Sigmoid colon (tissue), 7 donors: ENCODE data around the gene MYO15B. TPM values are rescaled to one million over a fixed set of nuclear protein-coding genes. Genes with fewer than 3 reads are reported as not detected.
"Not testable (repeated sequence)": the region's sequence is repeated elsewhere in the genome, so short reads cannot be mapped to it uniquely, and the experiment has no call there.

Experiments used
- DNase-seq: peaks from one replicate; pipeline ENCODE4 v3.0.0-alpha.2; 2019
- H3K27ac ChIP-seq, 4 donors: fragments of 200-600 bp; sonication (generic); one replicate each; pipeline ENCODE4 v1.5.1; 2016 to 2019; ENCODE audit warnings: mild to moderate bottlenecking in 1 of 4
- H3K27me3 ChIP-seq, 3 donors: fragments of 200-600 bp; sonication (generic); one replicate each; pipeline ENCODE4 v1.5.1; 2019; ENCODE audit warnings: mild to moderate bottlenecking in 1 of 3
- H3K36me3 ChIP-seq, 4 donors: fragments of 200-600 bp; sonication (generic); one replicate each; pipeline ENCODE4 v1.5.1; 2016 to 2019
- H3K4me1 ChIP-seq, 4 donors: fragments of 200-600 bp; sonication (generic); one replicate each; pipeline ENCODE4 v1.5.1; 2017 to 2019
- H3K4me3 ChIP-seq, 4 donors: fragments of 200-600 bp; sonication (generic); one replicate each; pipeline ENCODE4 v1.5.1; 2017 to 2019; ENCODE audit warnings: mild to moderate bottlenecking in 2 of 4, moderate library complexity in 1 of 4
- H3K9me3 ChIP-seq, 4 donors: fragments of 200-600 bp in 3 of 4; sonication (generic) in 3 of 4; one replicate each; pipeline versions ENCODE4 v1.5.1 to v1.6.1; 2013 to 2019
- CTCF ChIP-seq, 4 experiments: fragments of 450-650 bp in 3 of 4; fragments of 200-600 bp in 1 of 4; IDR thresholded peaks; one replicate each; pipeline ENCODE4 v1.5.1; 2016 to 2019; ENCODE audit warnings: antibody characterized with exemption in 4 of 4, mild to moderate bottlenecking in 3 of 4, moderate library complexity in 2 of 4
- EP300 ChIP-seq, 4 donors: sonication (generic); formaldehyde crosslinking; IDR thresholded peaks; one replicate each; pipeline ENCODE4 v1.6.1; 2017; ENCODE audit warnings: antibody characterized with exemption in 4 of 4
- POLR2A ChIP-seq, 2 donors: fragments of 450-650 bp; IDR thresholded peaks; one replicate each; pipeline ENCODE4 v1.6.1; 2016; ENCODE audit warnings: antibody characterized with exemption in 2 of 2, mild to moderate bottlenecking in 2 of 2, moderate library complexity in 2 of 2
- POLR2AphosphoS5 ChIP-seq, 4 donors: sonication (generic); formaldehyde crosslinking; IDR thresholded peaks; one replicate each; pipeline ENCODE4 v1.6.1; 2017; ENCODE audit warnings: antibody characterized with exemption in 4 of 4
- WGBS, 2 donors: extraction: QIAGEN DNeasy Blood & Tissue Kit; methylation state at CpG; one replicate each; pipeline ENCODE4 v1.1.7; 2013; 5-methylcytosine and 5-hydroxymethylcytosine counted together
- intact Hi-C: fragments of 100-400 bp; cut with DNase I; formaldehyde crosslinking; loops from one replicate; pipeline ENCODE4 v1.15.1; 2023
- polyA plus RNA-seq, 3 donors: library from polyadenylated mRNA; stranded (reverse); fragments of 200-250 nt; gene quantifications; one replicate each; pipeline ENCODE4 v1.2.3, GENCODE V29; 2013
- total RNA-seq, 4 donors: library from RNA; depleted of rRNA; stranded (reverse); fragments of >200 nt; gene quantifications; one replicate each; pipeline ENCODE4 v1.1.0, GENCODE V29; 2016
- donor health status: healthy with polysubstance abuse.
- donor health status: Bipolar disorder and iron deficiency.
- donor health status: healthy.

MYO15B gene
- total and polyA plus RNA-seq, 7 donors, result 33.1 to 460 (median 117) TPM

GRCh38 chr17:75590314-75590761 is 2.7 kb downstream of the MYO15B start:
- H3K9me3 ChIP-seq, result no peaks in the 10 kb centered on the region
- no peaks in the 10 kb centered on the region for H3K36me3 ChIP-seq
- intact Hi-C loops, result no loop called here
- DNase-seq, result no peak
- peaks cover 3 to 22% (median 12%) of the 10 kb centered on the region in 4 donors for H3K4me1 ChIP-seq
- TF ChIP-seq POLR2AphosphoS5 (IDR thresholded peaks at IDR 0.05) (no peak), EP300 (IDR thresholded peaks at IDR 0.05) (no peak), POLR2A (IDR thresholded peaks at IDR 0.05) (no peak), CTCF (IDR thresholded peaks at IDR 0.05) (no peak)
- H3K27ac ChIP-seq, result peak overlapping the region in 1 of 4 donors; percentile 94
- no peak overlapping the region for H3K4me3 ChIP-seq
- peaks cover 0 to 5% (median 0%) of the 10 kb centered on the region in 3 donors for H3K27me3 ChIP-seq
- WGBS, 2 donors, result 83 to 88% methylated on average over 8 of the region's 8 CpGs

GRCh38 chr17:75590849-75591721 is 3.5 kb downstream of the MYO15B start:
- H3K27me3 ChIP-seq, result peaks cover 0 to 5% (median 0%) of the 10 kb centered on the region in 3 donors
- TF ChIP-seq CTCF (IDR thresholded peaks at IDR 0.05) (no peak), POLR2A (IDR thresholded peaks at IDR 0.05) (no peak), POLR2AphosphoS5 (IDR thresholded peaks at IDR 0.05) (no peak), EP300 (IDR thresholded peaks at IDR 0.05) (no peak)
- intact Hi-C loops, result no loop called here
- WGBS, 2 donors, result 84 to 94% methylated on average over 12 of the region's 12 CpGs
- no peaks in the 10 kb centered on the region for H3K36me3 ChIP-seq
- H3K4me3 ChIP-seq, result no peak overlapping the region
- H3K4me1 ChIP-seq, result peaks cover 3 to 22% (median 12%) of the 10 kb centered on the region in 4 donors
- no peak overlapping the region for H3K27ac ChIP-seq
- no peaks in the 10 kb centered on the region for H3K9me3 ChIP-seq
- DNase-seq, result peak; percentile 60

GRCh38 chr17:75591722-75592302 is 4.2 kb downstream of the MYO15B start:
- Histone ChIP-seq H3K9me3 (no peaks in the 10 kb centered on the region), H3K27ac (no peak overlapping the region), H3K4me3 (no peak overlapping the region), H3K4me1 (peaks cover 3 to 22% (median 12%) of the 10 kb centered on the region in 4 donors), H3K36me3 (no peaks in the 10 kb centered on the region), H3K27me3 (peaks cover 0 to 5% (median 0%) of the 10 kb centered on the region in 3 donors)
- 91 to 95% methylated on average over 7 of the region's 7 CpGs for WGBS, 2 donors
- peak; percentile 53 for DNase-seq
- TF ChIP-seq EP300 (IDR thresholded peaks at IDR 0.05) (no peak), POLR2A (IDR thresholded peaks at IDR 0.05) (no peak), CTCF (IDR thresholded peaks at IDR 0.05) (no peak), POLR2AphosphoS5 (IDR thresholded peaks at IDR 0.05) (no peak)
- intact Hi-C loops, result no loop called here

GRCh38 chr17:75592348-75593020 is 4.9 kb downstream of the MYO15B start:
- intact Hi-C loops, result no loop called here

GRCh38 chr17:75593430-75593829 is 5.8 kb downstream of the MYO15B start:
- WGBS, 2 donors, result 53 to 89% methylated on average over 9 of the region's 9 CpGs
- intact Hi-C loops, H3K4me1 ChIP-seq, H3K4me3 ChIP-seq, H3K27ac ChIP-seq, H3K36me3 ChIP-seq, H3K27me3 ChIP-seq, DNase-seq, H3K9me3 ChIP-seq: not testable (repeated sequence)

More at GRCh38 chr17:75592348-75593020, 4.9 kb downstream of the MYO15B start:
- H3K4me3 ChIP-seq, result no peak overlapping the region
- peaks cover 0 to 4% (median 0%) of the 10 kb centered on the region in 3 donors for H3K27me3 ChIP-seq
- DNase-seq, result peak; percentile 48
- no peak for TF ChIP-seq EP300 (IDR thresholded peaks at IDR 0.05)
- TF ChIP-seq POLR2AphosphoS5 (IDR thresholded peaks at IDR 0.05), result no peak
- TF ChIP-seq POLR2A (IDR thresholded peaks at IDR 0.05), result no peak
- no peak for TF ChIP-seq CTCF (IDR thresholded peaks at IDR 0.05)
- no peak overlapping the region for H3K27ac ChIP-seq
- no peaks in the 10 kb centered on the region for H3K36me3 ChIP-seq
- WGBS, 2 donors, result 88 to 93% methylated on average over 17 of the region's 17 CpGs
- no peaks in the 10 kb centered on the region for H3K9me3 ChIP-seq
- peaks cover 3 to 17% (median 9%) of the 10 kb centered on the region in 4 donors for H3K4me1 ChIP-seq
